Fibroblast of pulmonary artery (primary cell): ENCODE results near the gene GPC5.

ENCODE experiments used
- DNase-seq: peaks from one replicate; pipeline ENCODE4 v3.0.0-alpha.2; 2010; ENCODE audit warnings: low read depth
- H3K4me3 ChIP-seq: replicated peaks from 2 replicates; pipeline ENCODE4 v1.5.1; 2011; ENCODE audit warnings: low read depth, mild to moderate bottlenecking, control low read depth, low read length, moderate library complexity
- CTCF ChIP-seq: IDR thresholded peaks from 2 replicates; pipeline ENCODE4 v1.5.1; 2011; ENCODE audit warnings: mild to moderate bottlenecking, control low read depth, low read length, inconsistent platforms; ENCODE audit errors: missing control alignments

The GPC5 gene

GRCh38 chr13:91482427-91482826, 84.0 kb downstream of the GPC5 start:
- no peak for TF ChIP-seq CTCF
- no peak for DNase-seq
- H3K4me3 ChIP-seq = no peak overlapping the region

- no peak for DNase-seq
- TF ChIP-seq CTCF = no peak
- H3K4me3 ChIP-seq = no peak overlapping the region
Measured at GRCh38 chr13:91491980-91492379, 93.6 kb downstream of the GPC5 start.

GRCh38 chr13:91493442-91493841, 95.0 kb downstream of the GPC5 start:
- no peak for DNase-seq

GRCh38 chr13:91498298-91498697, 99.9 kb downstream of the GPC5 start:
- no peak for DNase-seq
- no peak for TF ChIP-seq CTCF
- no peak overlapping the region for H3K4me3 ChIP-seq

More at GRCh38 chr13:91493442-91493841, 95.0 kb downstream of the GPC5 start:
- no peak for TF ChIP-seq CTCF
- no peak overlapping the region for H3K4me3 ChIP-seq

GRCh38 chr13:91504216-91504615, 105.8 kb downstream of the GPC5 start:
- no peak for DNase-seq
- no peak for TF ChIP-seq CTCF
- no peak overlapping the region for H3K4me3 ChIP-seq

GRCh38 chr13:91506759-91507158, 108.3 kb downstream of the GPC5 start:
- no peak for DNase-seq
- H3K4me3 ChIP-seq = no peak overlapping the region
- TF ChIP-seq CTCF = no peak

- no peak for DNase-seq
- TF ChIP-seq CTCF = no peak
- no peak overlapping the region for H3K4me3 ChIP-seq
Measured at GRCh38 chr13:91510058-91510457, 111.6 kb downstream of the GPC5 start.
